HG02588 (cell line): ENCODE results near the gene AHCYL2.
"Not testable (repeated sequence)": the region's sequence is repeated elsewhere in the genome, so short reads cannot be mapped to it uniquely, and the experiment has no call there.

Experiments
- ATAC-seq: cut with Tn5 transposase; IDR thresholded peaks from one replicate; pipeline ENCODE4 v1.9.1; 2021; ENCODE audit warnings: mild to moderate bottlenecking, moderate library complexity; ENCODE audit not compliant: unreplicated experiment

Gene AHCYL2

GRCh38 chr7:129443612-129444011 lies 218.8 kb downstream of the AHCYL2 start:
- no peak for ATAC-seq

GRCh38 chr7:129444776-129445175 lies 219.9 kb downstream of the AHCYL2 start:
- ATAC-seq = not testable (repeated sequence)

- not testable (repeated sequence) for ATAC-seq
Measured at GRCh38 chr7:129446925-129447324, 222.1 kb downstream of the AHCYL2 start.

GRCh38 chr7:129447445-129447844 lies 222.6 kb downstream of the AHCYL2 start:
- not testable (repeated sequence) for ATAC-seq

- not testable (repeated sequence) for ATAC-seq
Measured at GRCh38 chr7:129448608-129449007, 223.8 kb downstream of the AHCYL2 start.

- ATAC-seq = no peak
Measured at GRCh38 chr7:129450295-129450694, 225.5 kb downstream of the AHCYL2 start.

GRCh38 chr7:129452589-129453231 lies 227.9 kb downstream of the AHCYL2 start:
- no peak for ATAC-seq

GRCh38 chr7:129453510-129454248 lies 228.8 kb downstream of the AHCYL2 start:
- ATAC-seq = no peak

- ATAC-seq = no peak
Measured at GRCh38 chr7:129454249-129454551, 229.4 kb downstream of the AHCYL2 start.

GRCh38 chr7:129456421-129456820 lies 231.6 kb downstream of the AHCYL2 start:
- no peak for ATAC-seq

GRCh38 chr7:129457101-129457500 lies 232.3 kb downstream of the AHCYL2 start:
- no peak for ATAC-seq

- ATAC-seq = no peak
Measured at GRCh38 chr7:129458171-129458570, 233.3 kb downstream of the AHCYL2 start.

GRCh38 chr7:129461809-129462208 lies 237.0 kb downstream of the AHCYL2 start:
- ATAC-seq = no peak

- ATAC-seq = no peak
Measured at GRCh38 chr7:129462420-129462819, 237.6 kb downstream of the AHCYL2 start.

- no peak for ATAC-seq
Measured at GRCh38 chr7:129464194-129464593, 239.4 kb downstream of the AHCYL2 start.

- ATAC-seq = no peak
Measured at GRCh38 chr7:129465080-129465479, 240.2 kb downstream of the AHCYL2 start.

GRCh38 chr7:129466796-129467195 lies 242.0 kb downstream of the AHCYL2 start:
- ATAC-seq = no peak

- no peak for ATAC-seq
Measured at GRCh38 chr7:129468087-129468486, 243.3 kb downstream of the AHCYL2 start.

GRCh38 chr7:129468547-129468946 lies 243.7 kb downstream of the AHCYL2 start:
- ATAC-seq = peak; percentile 67

GRCh38 chr7:129469930-129470329 lies 245.1 kb downstream of the AHCYL2 start:
- no peak for ATAC-seq

- ATAC-seq = no peak
Measured at GRCh38 chr7:129470411-129470810, 245.6 kb downstream of the AHCYL2 start.

- no peak for ATAC-seq
Measured at GRCh38 chr7:129471402-129471827, 246.6 kb downstream of the AHCYL2 start.

GRCh38 chr7:129475931-129476330 lies 251.1 kb downstream of the AHCYL2 start:
- ATAC-seq = not testable (repeated sequence)
